Embryonic facial prominence (tissue), 1 donor: ENCODE data around the gene TRIO.

ENCODE experiments used
- DNase-seq: peaks from one replicate; pipeline ENCODE4 v3.0.0-alpha.2; 2016; ENCODE audit errors: extremely low spot score

The TRIO gene

DNA sequence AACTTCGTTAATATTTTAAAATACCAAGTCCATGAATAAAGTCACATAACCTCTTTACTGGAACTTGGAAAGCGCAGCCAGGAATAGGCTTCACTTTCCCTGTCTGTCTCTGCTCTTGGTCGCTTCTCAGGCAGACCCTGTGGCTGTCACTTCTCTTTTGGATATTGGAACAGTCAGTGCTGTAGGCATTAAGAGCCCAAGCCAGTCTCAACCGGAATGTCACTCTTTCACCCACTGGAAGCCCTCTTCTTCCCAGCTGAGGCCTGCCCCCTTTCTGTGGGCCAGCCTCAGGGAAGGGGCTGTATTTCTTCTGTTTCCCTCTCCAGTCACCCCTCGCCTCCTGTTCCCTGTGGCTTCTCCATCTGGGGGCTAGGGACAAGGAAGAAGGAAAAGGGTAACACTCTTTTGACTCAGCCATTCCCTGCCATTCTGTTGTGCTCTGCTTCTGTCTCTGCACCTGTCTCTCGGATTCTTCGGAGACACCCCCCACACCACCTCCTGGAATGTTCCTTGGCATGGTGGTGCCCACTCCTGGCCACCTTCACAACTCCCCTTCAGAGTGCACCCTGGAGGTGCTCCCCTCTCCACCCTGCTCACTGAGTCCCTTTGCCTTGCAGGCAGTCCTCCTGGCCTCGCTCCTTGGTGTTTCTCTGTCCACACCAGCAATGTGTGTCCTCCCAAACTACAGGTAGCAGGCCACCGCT lies 103.4 kb downstream of the TRIO start:
- no peak for DNase-seq

DNA sequence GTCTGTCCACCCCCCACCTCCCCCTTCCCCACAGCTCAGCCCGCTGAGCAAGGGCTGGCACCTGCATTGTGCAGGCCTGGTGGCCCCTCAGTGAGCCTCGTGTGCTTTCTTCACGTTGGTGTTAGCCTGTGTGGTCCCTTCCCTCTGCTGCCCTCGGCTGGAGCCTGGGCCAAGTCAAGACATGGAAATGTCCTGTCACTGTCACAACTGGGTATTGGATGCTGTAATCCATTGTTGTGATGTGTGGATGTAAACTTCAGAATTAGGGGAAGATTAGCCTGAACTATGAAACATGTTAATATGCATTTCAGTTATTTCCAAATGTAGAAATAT lies 103.9 kb downstream of the TRIO start:
- DNase-seq, result no peak

DNA sequence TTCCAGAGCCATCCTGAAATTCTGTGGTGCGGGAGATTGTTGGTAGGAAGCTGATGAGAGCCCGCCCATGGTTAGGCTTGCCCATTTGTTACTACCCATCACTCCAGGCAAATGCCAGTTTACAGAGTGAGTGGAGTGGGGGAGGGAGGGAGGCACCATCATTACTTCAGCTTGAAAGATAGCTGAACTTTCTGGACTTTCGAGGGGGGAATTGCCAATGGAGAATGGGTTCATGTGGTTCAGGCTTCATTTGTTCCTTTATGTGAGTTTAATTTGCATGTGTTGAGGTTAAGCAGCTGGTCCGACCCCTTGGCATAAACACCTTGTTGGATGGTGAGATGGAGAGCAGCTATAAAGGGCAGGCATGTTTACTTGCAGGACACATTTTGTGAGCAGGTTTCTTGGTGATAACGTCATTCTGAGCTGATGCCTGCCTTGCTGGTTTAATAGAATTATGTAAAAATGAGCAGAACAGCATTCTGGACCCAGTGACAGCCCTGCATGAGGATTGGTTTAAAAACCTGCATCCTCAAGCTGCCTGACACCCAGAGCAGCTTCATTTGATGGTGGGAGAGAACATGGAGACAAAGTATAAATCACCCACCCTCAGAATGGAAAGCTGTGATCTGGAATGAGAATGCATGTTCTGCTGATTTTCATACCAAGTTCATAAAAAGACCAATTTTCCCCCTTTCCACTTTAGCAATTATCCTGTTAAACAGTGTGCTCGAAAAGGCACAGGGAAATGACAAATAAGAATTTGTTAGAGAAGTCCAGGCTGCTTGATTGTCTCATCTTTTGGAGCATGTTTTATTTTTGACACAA lies 106.3 kb downstream of the TRIO start:
- DNase-seq, result no peak

- peak; percentile 74 for DNase-seq
These were observed 107.0 kb downstream of the TRIO start for GRCh38 chr5:14250084-14250695.

DNA sequence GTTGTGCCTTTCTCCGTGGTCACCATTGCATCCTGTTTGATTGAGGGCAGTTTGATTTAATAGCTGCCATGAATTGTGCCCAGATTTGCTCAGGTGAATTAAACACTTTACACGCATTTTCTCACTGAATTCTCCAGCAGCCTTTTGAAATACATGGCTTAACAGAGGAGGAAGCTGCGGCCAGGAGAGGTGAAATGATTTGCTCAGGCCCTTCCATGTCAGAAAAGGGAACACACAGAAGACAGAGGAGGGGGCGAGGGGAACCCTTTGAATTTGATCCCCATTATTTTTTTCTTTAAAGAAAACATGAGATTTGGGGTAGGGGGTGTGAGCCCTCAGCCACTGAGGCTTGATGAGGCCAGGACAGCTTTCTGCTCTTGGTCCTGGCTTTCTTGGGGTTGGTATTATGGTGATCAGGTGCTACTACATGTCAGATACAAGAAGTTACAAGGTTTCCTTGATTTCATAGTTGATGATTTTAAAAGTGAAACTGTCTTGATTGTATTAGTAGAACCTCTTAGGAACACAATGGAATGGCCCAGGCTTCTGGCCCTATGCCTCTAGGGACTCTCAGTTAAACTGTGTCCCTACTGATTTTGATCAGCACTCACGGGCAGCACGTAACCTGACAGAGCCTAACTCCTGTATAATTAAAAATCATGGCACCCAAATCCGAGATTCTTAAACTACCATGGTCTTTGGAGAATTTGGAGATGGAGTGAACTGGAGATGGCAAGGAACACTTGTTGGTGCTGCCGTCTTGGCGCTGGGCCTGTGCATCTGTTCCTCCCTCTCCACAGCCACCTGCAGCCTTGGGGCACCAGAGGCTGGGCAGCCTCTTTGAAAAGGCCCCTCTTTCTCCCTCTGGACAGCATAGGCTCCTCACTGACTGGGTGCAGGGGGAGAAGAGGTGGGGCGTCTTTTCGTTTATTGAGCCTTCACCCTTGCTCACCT lies 107.9 kb downstream of the TRIO start:
- no peak for DNase-seq

DNA sequence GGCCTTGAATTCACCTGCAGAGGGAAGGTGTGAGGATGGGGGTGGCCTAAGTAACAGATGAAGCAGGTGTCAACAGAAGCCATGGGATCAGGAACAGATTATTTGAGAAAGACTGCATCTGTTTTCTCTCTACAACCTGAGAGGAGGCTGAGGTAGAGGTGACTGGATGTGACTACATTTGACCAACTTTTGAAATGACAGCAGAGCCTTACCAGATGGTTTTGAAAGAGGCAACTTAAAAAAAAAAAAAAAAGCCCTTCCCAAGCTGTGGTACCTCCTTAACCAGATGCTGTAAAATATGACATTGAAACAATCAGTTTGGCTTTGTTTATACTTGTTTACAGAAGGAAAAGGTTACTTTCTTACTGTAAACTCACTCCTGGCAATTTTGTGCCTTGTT lies 108.6 kb downstream of the TRIO start:
- no peak for DNase-seq

GRCh38 chr5:14252793-14253192 lies 109.7 kb downstream of the TRIO start:
- DNase-seq, result no peak

- no peak for DNase-seq
These were observed 111.5 kb downstream of the TRIO start for GRCh38 chr5:14254686-14255085.

DNA sequence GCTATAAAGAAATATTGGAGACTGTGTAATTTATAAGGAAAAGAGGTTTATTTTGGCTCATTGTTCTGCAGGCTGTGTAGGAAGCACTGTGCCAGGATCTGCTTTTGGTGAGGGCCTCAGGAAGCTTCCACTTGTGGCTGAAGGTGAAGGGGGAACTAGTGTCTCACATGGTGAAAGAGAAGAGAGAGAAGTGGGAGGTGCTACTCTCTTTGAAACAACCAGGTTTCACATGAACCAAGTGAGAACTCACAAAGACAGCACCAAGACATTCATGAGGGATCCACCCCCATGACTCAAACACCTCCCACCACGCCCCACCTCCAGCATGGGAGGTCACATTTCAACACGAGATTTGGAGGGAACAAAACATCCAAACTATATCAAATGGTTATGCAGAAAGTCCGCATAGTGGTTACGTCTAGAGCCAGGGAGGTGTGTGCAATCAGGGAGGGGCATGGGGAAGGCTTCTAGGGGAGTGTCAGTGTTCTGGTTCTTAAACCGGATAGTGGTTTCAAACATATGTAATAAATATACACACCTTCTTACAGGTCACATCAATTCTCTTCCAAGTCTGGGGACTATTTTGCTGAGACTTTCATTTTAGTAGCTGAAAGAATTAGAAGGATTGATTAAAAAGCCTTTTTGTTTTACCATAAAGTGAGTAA lies 113.0 kb downstream of the TRIO start:
- no peak for DNase-seq

DNA sequence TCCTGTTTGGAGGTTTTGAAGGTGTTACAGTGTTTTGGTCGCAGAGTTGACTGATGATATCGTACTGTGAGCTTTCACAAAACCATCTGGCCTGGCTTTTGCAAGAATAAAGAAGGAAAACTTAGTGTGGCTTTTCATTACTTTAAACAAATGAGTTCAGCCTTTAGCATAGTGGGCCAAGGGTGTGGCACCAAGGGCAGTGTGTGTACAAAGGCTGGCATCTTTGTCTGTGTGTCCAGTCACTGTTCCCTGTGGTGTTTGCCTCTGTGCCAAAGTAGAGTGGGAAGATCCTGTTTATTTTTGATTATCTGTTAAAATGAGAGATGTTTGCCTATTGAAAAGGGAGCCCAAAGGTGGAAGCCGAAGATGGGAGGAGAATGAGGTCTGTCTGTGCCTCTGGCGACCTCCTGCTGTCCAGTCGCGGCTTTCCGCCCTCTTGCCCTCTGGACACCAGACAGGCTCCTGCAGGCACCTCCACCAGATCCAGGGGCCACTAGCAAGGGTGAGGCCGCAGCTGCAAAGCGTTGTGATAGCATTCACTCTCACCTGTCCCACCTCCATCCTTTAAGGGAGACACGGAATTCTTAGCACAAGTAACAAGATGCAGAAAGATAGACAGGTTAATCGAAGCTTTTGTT lies 113.7 kb downstream of the TRIO start:
- no peak for DNase-seq

DNA sequence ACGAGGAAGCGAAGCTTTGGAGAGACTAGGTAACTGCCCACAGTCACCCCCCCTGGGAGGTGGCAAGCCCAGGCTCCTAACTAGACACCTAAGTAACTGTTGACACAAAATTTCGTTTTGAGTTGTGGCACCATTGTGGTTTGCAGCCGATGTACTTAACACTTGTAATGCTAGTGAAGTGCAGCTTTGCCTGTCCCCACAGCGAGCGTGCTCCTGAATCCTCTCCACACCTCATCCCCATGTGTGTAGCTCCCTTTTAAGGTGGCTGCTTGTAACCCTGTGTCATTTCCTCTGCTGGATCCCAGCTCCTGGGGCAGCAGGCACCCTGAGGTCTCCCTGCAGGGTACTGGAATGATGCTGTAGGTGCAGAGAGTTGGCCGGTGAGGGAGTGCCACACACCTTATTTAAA lies 114.9 kb downstream of the TRIO start:
- no peak for DNase-seq

GRCh38 chr5:14258840-14259239 lies 115.7 kb downstream of the TRIO start:
- DNase-seq, result no peak

DNA sequence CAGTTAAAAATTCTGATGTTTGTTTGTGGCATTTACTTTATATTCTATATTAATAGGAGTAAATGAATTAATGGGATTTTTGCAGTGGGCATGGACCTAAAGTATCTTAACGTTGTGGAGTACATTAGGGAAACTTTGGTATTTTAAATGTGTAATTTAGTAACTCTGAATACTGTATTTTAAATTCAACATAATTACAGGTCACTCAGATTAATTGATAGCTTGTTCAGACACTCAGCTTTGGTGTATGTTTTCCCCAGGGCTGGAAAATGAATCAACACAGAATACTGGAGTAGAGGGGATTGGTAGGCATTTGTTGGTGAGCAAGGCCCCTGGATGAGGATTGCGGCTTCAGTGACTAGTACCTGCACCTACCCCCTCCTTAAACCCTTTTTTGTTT lies 117.5 kb downstream of the TRIO start:
- DNase-seq, result no peak

- DNase-seq, result no peak
These were observed 118.1 kb downstream of the TRIO start for GRCh38 chr5:14261235-14261634.

DNA sequence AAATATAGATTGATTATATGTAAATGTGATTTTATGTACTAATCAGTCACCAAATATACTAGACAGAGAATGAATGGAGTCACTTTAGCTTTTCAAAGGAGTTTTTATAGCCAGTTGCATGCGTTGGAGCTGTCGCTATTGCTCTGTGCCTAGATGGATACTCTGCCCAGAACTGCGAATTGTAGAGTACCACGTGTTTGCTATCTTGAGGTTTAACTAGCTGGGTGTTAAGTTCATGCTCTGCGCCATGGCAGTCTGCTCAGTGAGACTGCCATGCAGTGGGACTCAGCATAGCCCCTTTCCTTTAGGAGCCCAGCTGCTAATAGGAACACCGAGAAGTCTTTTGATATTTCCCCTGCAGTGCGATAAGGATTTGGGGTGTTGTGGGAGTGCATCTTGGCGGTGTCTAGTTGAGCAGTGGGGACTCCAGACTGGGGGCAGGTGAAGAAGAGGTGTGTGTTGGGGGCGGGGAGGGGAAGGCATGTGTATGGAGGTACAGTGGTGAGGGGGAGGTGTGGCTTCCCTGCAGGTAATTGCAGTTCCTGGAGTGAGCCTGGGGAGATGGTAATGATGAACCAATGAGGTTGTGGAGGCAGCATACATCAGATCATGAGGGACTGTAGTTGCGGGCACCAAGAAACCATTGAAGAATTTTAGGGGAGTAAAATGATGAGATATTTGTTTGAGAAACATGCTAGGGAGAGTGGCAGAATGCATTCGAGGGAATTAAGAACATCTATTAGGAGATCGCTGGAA lies 118.9 kb downstream of the TRIO start:
- DNase-seq, result no peak

DNA sequence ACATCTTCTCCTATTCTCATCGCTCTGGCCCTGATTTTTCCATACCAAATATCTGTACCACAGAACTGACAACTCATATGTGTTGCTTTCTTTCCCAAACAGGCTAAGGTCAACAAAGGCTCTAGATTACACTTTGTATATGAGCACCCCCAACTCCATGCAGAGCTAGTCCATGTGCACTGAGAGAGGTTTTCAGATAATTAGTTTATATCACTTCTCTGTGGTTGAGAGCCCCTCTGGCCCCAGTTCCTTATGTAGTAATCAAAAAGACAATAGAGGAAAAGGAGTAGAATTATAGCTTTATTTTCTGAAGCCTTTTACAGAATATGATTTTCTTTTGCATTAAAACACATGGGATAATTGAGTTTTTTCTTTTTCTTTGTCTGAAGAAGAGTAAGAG lies 120.0 kb downstream of the TRIO start:
- DNase-seq, result no peak

DNA sequence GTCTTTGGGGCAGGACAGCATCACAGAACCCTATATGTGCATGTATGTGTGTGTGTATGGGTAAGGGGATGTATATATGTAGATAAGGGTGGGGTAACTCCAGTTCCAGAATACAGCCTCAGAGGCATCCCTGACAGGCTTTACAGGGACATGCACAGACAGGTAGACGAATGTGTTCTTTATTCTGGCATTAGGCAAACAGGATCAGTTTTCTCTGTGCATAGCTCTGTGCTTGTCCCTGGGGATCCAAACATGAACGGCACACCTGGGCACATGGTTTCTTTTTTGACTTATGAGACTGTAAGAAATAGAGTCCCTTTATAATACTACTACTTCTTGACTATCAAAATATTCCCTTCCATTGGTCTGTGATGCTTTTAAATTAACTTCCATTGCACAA lies 120.6 kb downstream of the TRIO start:
- no peak for DNase-seq

GRCh38 chr5:14264605-14265316 lies 121.6 kb downstream of the TRIO start:
- DNase-seq, result peak; percentile 87

DNA sequence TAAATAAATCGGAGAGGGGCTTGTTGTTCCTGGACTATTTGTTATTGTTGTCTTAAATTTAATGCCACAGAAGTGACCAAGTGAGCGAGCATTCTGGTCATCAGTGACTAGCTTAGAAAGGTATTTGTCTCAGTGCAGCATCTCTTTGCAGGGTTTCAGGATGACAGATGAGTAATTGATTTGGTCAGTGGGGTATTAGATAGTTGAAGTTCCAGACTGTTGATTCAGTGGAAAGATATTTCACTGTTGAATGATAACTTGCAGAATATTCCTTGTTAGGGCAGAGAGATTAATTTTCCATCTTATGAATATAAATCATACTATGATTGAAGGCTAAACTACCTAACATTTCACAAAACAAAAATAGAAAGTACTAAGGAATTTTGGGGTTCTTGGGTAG lies 122.4 kb downstream of the TRIO start:
- no peak for DNase-seq
